ENCODE measurements around the gene TENM4.
"Not testable (repeated sequence)": the region's sequence is repeated elsewhere in the genome, so short reads cannot be mapped to it uniquely, and the experiment has no call there.

Gene TENM4

GRCh38 chr11:78902771-78903507, 537.9 kb downstream of the TENM4 start:
- DNase-seq (ENCODE audit: low read depth in 2 of 2), result no peak

GRCh38 chr11:78901831-78902230, 539.0 kb downstream of the TENM4 start:
- DNase-seq (ENCODE audit: low read depth in 2 of 2), result no peak

GRCh38 chr11:78898266-78898775, 542.5 kb downstream of the TENM4 start:
- no peak for DNase-seq (ENCODE audit: low read depth in 2 of 2)

- no peak for DNase-seq (ENCODE audit: low read depth in 2 of 2)
Measured at GRCh38 chr11:78893996-78894395, 546.8 kb downstream of the TENM4 start.

- no peak for DNase-seq (ENCODE audit: low read depth in 2 of 2)
Measured at GRCh38 chr11:78889698-78890097, 551.1 kb downstream of the TENM4 start.

- DNase-seq (ENCODE audit: low read depth in 2 of 2), result no peak
Measured at GRCh38 chr11:78886616-78887015, 554.2 kb downstream of the TENM4 start.

GRCh38 chr11:78884761-78885160, 556.1 kb downstream of the TENM4 start:
- DNase-seq (ENCODE audit: low read depth in 2 of 2), result no peak

- DNase-seq (ENCODE audit: low read depth in 2 of 2), result no peak
Measured at GRCh38 chr11:78883506-78883905, 557.3 kb downstream of the TENM4 start.

GRCh38 chr11:78879094-78879980, 561.5 kb downstream of the TENM4 start:
- DNase-seq (ENCODE audit: low read depth in 2 of 2), result not testable (repeated sequence)

GRCh38 chr11:78878631-78879030, 562.2 kb downstream of the TENM4 start:
- no peak for DNase-seq (ENCODE audit: low read depth in 2 of 2)

- DNase-seq (ENCODE audit: low read depth in 2 of 2), result no peak
Measured at GRCh38 chr11:78876676-78877075, 564.2 kb downstream of the TENM4 start.

- DNase-seq (ENCODE audit: low read depth in 2 of 2), result no peak
Measured at GRCh38 chr11:78870655-78871054, 570.2 kb downstream of the TENM4 start.

- no peak for DNase-seq (ENCODE audit: low read depth in 2 of 2)
Measured at GRCh38 chr11:78869293-78869692, 571.5 kb downstream of the TENM4 start.

GRCh38 chr11:78868563-78868962, 572.3 kb downstream of the TENM4 start:
- no peak for DNase-seq (ENCODE audit: low read depth in 2 of 2)

GRCh38 chr11:78860720-78861422, 580.0 kb downstream of the TENM4 start:
- no peak for DNase-seq (ENCODE audit: low read depth in 2 of 2)

- no peak for DNase-seq (ENCODE audit: low read depth in 2 of 2)
Measured at GRCh38 chr11:78857688-78858087, 583.1 kb downstream of the TENM4 start.

- DNase-seq (ENCODE audit: low read depth in 2 of 2), result no peak
Measured at GRCh38 chr11:78856211-78856610, 584.6 kb downstream of the TENM4 start.

GRCh38 chr11:78855116-78855515, 585.7 kb downstream of the TENM4 start:
- DNase-seq (ENCODE audit: low read depth in 2 of 2), result no peak

GRCh38 chr11:78853521-78853920, 587.3 kb downstream of the TENM4 start:
- DNase-seq (ENCODE audit: low read depth in 2 of 2), result no peak

GRCh38 chr11:78851878-78852586, 588.8 kb downstream of the TENM4 start:
- DNase-seq (ENCODE audit: low read depth in 2 of 2), result no peak

GRCh38 chr11:78850078-78850477, 590.8 kb downstream of the TENM4 start:
- no peak for DNase-seq (ENCODE audit: low read depth in 2 of 2)
